ENCODE measurements around the gene SPTBN2.
"Not testable (repeated sequence)": the region's sequence is repeated elsewhere in the genome, so short reads cannot be mapped to it uniquely, and the experiment has no call there.

The SPTBN2 gene

DNA sequence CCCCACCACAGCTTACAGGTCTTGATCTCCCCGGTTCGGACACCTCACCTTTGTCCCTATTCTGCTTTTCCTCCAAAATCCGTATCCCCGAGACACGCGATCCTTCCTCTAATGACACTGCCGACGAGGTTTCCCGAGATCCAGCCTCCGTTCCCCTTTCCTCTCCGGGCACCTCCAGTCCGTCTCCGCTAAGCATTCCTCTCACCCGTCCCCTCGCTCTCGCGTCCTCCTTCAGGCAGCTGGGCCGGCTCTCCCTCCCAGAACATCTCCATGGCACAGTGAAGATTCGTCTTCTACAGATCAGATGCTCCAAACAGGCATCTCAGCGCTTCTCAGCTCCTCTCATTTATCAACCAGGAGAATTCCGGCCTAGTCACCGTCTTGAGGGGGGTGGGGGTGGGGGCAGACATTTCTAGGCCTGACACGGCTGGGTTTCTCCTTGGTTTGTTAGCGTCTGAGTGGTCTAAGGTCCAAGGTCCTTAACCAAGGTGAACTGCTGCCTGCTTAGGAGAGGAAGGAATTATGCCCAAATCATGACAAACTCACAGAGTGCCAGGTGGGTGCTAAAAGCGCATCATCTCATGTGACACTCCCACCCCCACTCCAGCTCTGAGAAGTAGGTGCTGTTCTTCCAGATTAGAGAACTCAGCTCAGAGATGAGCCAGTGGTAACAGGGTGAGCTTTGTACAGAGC is at the start of gene SPTBN2:
SPTBN2 (minus strand) TSS at position 524 of the 693 bp plus-strand sequence. CDS start 7,976 bp downstream, outside the sequence.
- DNase-seq = no peak

DNA sequence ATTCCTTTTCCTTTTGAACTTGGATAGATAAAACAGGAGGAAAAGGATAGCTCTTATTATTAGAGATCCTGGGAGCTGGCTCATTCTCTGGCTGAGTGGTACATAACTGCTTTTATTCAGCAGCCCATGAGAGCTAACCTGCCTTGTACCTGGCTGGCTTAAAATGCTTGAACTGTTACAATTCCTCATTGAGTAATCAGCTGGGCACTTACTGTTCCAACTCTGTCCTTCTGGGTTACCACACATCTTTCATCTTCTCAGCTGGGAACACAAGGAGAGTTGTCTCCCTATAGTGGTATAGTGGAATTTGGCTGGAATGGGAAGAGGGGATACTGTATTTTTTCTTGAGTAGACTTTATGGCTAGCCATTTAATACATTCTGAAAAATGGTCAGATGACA is 39.8 kb upstream of the SPTBN2 start:
- no peak for DNase-seq

DNA sequence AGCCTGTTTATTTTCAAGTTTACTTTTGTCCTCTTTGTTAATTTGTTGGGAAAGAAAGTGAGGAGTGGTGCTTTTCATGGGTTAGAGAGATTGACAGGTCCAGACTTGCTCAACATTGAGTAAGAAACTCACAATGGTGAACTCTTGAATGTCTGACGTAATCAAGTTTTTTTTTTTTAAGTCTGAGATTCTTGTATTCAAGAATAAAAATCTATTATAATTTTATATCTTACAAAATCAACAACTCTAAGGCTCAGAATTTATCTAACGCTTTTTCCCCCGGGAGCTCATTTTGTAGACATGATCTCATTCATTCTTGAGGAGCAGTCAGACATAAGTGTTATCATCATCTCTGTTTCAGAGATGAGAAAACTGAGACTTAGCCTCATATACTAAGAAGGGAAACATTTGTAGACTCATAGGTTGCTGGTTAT is 39.1 kb upstream of the SPTBN2 start:
- DNase-seq = peak; percentile 16 to 18

DNA sequence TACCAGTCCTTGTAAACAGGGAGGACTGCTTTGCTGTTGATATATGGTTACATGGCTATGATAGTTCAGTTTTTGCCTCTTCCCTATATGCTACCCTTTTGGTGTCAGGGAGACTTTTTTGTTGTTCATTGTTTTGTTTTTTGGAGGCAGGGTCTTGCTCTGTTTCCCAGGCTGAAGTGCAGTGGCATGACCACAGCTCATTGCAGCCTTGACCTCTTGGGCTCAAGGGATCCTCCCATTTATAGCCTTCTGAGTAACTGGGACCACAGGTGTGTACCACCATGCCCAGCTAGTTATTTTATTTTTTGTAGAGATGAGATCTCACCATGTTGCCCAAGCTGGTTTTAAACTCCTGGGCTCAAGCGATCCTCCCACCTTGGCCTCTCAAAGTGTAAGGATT is 38.6 kb upstream of the SPTBN2 start:
- no peak for DNase-seq

DNA sequence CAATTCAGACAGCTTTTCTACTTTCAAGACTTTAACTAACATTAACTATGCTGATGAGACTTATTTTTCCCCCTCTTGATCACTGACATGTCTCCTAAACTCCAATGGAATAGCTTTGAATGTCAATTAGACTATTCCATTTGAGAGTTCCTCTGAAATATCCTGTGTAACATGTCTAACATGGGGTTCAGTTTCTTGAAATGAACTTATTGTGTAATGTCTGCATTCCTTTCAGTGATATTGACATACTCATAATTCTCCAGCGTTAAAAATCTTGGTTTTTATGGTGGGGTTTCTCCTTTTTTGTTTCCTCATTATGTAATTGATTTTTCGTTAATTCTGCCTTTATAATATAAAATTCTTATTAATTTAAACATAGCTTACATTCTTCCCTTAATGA is 37.7 kb upstream of the SPTBN2 start:
- no peak for DNase-seq

DNA sequence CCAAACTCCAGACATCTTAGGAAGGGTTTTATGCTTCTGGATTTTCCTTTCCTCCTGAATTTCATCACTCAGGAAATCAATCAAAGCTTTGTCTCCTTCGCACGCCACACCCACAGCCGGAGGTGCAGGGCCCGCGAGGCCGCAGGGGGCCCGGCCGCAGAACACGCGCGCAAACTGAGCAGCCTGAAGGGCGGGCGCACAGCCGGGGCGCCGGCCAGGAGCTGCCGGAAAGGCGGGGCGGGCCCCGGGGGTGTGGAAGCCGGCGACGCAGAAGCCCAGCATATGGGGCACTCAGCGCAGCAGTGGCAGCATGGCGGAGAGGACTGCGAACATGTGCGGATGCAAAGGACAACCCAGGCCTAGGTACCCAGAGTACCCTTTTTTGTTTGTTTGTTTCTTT is 33.1 kb upstream of the SPTBN2 start:
- DNase-seq = no peak

DNA sequence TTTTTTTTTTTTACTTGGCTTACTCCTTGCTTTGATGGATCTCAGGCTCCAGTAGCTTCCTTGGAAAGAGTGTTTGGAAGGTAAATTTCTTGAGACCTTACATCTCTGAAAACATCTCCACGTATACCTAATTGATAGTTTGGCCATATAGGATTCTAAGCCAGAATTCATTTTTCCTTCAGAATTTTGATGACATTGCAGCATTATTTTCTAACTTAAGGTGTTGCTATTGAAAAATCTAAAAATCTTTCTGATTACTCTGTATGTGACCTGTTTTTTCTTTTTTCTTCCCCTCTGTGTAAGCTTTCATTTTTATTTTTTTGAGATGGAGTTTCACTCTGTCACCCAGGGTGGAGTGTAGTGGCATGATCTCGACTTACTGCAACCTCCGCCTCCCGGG is 23.1 kb upstream of the SPTBN2 start:
- DNase-seq = no peak

DNA sequence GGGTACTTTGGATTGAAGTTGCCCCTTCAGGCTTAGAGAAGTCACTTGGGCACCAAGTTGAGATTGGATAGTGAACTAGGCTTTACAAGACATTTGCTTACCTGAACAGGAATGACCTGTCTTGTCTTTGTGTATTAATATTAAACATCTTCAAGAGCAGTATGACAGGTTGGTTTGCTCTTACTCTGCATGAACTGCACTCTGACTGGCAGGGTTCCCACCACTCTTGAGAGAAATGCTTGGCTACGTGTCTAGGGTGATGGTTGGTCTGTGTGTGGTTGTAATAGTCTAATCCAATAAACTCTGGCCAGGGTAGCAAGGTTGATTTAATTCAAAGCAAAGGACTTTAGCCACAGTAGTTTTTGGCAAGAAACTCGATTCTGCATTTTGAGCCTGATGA is 20.1 kb upstream of the SPTBN2 start:
- DNase-seq = no peak

DNA sequence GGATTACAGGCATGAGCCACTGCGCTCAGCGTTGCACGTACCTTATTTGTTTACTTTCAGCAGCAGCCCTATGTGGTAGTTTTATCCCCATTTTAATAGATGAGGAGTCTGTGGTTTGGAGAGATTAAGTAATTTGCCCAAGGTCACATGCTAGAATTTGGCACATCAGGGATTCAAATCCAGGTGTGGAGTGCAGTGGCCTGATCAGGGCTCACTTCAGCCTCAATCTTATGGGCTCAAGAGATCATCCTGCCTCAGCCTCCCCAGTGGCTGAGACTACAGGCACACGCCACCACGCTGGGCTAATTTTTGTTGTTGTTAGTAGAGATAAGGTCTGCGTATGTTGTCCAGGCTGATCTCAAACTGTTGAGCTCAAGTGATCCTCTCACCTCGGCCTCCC is 18.5 kb upstream of the SPTBN2 start:
- no peak for DNase-seq

DNA sequence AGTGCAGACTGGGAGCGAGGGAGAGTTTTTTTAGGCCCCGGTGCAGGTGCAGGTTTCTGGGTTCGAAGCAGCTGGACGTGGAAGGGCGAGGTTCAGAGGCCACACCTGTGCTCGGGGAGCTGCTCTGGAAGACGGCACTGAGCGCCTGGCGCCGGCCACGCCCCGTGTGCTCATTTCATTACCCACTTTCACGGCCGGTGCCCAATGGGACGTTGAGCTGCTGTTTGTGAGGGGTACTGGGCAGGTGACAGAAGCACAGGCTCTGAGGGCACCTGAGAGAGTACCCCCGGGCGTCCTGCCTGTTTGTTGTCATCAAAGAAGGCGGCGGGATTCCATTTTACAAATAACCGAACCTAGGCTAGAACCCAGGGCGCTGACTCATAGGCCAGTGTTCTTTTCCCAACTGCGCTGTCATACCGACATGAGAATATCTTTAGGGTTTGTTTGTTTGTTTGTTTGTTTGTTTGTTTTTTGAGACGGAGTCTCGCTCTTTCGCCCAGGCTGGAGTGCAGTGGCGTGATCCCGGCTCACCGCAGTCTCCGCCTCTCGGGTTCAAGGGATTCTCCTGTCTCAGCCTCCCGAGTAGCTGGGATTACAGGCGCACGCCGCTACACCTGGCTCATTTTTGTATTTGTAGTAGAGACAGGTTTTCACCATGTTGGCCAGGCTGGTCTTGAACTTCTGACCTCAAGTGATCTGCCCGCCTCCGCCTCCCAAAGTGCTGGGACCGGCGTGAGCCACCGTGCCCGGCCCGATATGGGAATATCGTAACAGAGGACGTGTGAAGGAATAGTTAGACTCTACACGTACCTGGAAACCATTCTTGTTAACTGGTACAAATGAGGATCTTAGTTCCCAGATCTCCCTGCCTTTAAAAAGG is 16.6 kb upstream of the SPTBN2 start:
- no peak for DNase-seq

DNA sequence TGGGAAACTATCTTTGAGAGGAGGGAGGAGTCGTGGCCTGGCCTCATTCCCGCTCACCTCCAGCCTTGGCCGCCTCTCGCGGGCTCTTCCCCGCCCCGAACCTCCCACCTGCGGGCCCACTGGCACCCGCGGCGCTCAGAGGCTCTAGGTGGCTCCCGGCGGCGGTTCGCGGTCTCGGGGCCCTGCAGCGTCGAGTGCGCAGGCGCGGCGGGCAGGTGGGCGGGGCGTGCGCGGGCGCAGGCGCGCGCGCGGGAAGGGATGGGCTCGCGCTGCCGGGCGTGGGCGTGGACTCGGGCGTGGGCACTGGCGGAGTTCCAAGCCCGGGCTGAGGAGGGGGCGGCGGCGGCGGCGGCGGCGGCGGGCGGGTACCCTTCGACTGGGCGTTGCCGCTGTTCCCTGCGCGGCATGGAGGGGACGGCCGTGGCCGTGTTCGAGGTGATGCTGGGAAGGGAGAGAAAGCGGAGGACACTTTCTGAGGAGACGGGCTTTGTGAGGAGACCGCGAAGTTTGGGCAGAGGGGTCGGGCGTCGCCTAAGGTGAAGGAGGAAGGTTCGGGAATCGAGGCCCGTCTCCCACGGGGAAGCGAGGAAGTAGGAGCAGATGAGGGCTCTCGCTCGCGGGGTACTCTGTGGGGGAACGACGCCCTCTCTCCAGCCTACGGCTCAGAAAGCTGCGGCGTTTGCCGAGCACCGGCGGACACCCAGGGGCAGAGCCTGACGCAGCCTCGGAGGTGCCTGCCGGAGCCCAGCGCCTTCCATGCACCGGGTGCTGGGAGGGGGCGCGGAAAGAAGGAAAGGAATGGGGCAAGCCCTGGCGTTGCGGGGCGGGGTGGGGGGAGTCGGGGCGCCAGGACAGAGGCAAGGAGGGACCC is 15.7 kb upstream of the SPTBN2 start:
- peak; percentile 37 to 58 for DNase-seq

DNA sequence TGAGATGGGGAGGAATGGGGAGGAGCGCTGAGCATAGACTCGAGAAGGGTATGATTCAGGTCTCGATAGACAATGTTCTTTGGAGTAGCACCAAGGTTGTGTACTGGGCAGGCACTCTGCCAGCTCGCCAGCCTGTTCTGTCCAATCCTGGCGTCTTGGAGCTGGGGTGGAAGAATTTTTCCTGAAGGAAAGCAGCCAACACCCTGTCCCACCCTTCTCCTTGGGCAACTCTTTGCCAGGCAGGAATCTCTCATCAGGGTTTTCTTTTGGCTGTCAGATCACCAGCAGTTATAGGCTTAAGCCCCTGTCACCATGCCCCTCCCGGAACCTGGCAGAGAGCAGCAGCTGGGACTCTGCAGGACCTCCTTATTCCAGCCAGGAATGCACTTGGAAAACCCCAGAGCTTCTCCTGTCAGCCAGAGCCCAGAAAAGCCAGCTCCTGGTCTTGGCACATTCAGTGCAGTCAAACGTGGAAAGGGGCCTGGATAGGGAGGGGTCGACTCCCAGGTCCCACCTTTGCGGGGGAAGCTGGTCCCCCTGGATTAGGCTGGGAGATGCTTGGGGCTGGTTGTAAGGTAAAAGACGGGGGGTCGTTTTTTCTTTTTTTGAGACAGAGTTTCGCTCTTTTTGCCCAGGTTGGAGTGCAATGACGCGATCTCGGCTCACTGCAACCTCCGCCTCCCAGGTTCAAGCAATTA is 14.4 kb upstream of the SPTBN2 start:
- DNase-seq = no peak

DNA sequence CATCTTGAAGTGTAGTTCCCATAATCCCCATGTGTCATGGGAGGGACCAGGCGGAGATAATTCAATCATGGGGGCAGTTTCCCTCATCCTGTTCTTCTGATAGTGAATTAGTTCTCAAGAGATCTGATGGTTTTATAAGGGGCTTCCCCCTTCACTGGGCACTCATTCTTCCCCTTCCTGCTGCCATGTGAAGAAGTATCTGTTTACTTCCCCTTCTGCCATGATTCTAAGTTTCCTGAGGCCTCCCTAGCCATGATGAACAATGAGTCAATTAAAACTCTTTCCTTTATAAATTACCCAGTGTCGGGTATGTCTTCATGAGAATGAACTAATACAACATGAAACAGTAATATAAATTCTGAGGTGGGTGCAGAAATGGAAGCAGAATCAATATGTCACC is 12.1 kb upstream of the SPTBN2 start:
- DNase-seq = peak in 1 of 2 experiments; percentile 8

DNA sequence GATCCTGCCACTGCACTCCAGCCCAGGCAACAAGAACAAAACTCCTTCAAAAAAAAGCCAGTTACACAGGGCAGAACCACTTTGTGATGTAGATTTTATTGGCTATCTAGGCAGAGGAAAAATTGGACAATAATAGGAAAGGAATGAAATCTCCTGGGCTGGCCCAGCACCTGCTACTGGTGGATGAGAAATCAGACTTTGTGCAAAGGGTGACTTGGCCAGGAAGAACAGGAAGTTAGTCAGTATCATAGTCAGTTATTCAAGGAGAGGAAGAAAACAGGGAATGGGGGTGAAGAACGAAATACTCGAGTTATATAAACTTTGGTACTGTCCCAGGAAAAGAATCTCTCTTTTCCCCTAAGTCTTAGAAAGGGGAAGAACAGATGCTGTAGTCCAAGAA is 11.0 kb upstream of the SPTBN2 start:
- no peak for DNase-seq

DNA sequence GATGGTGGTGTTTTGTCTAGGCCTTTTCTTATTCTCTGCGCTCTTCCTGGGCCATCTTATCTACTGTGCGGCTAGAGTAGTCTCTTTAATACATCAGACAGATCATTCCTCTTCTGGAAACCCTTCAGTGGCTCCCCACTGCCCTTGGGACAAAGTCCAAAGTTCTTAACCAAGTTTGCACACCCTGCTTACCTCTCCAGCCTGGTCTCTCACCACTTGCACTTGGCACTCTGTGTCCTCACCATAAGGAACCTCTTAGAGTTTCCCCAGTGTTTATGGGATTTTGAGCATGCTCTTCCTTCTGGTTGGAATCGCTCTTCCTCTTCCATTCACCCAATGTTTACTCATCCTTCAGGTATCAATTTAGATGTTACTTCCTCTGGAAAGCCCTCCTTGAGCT is 5.2 kb upstream of the SPTBN2 start:
- no peak for DNase-seq

DNA sequence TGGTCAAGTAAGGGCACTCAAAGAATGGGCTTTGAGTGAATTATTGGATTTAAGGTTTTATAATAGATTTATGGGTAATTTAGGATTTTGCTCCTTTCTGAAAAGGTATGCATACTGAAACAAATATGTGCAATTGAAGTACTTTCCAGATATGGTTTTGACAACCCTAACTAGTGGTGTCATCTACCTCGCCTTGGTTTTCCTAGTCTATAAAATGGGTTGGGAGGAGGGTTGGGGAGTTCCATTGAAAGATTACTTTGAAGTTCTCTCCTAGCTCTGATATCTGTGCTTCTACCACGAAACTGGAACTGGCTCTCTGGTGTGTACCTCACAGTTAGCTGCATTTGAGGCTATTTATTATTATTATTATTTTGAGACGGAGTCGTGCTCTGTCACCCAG is 431 bp upstream of the SPTBN2 start:
- DNase-seq = no peak

DNA sequence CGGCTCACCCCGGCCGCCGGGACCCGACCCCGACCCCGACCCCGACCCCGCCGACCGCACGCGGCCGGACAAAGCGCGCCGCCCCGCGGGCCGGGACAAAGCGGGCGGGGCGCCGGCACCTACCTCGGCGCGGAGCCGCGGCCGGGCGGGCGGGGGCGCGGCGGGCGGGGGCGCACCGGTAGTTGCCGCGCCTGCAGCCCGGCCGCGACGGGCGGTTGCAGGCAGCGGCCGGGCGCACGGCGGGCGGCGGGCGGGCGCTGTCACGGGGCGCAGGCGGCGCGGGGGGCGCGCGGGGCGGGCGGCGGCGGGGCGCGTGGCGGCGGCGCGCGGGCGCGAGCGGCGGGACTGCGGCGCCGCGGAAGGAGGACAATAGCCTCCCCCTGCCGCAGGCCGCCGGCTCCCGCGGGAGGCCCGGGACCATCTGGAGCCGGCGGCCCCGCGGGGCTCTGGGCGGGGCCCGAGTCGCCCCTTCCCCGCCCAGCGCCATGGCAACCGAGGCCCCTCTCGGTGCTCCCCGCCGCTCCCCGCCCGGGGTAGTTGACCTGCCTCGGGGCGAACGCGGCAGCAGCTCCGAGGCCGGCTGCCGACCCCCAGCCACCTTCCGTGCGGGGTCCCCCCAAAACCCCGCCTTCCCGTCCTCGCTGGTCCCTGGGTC is 851 bp downstream of the SPTBN2 start:
- DNase-seq = no peak

DNA sequence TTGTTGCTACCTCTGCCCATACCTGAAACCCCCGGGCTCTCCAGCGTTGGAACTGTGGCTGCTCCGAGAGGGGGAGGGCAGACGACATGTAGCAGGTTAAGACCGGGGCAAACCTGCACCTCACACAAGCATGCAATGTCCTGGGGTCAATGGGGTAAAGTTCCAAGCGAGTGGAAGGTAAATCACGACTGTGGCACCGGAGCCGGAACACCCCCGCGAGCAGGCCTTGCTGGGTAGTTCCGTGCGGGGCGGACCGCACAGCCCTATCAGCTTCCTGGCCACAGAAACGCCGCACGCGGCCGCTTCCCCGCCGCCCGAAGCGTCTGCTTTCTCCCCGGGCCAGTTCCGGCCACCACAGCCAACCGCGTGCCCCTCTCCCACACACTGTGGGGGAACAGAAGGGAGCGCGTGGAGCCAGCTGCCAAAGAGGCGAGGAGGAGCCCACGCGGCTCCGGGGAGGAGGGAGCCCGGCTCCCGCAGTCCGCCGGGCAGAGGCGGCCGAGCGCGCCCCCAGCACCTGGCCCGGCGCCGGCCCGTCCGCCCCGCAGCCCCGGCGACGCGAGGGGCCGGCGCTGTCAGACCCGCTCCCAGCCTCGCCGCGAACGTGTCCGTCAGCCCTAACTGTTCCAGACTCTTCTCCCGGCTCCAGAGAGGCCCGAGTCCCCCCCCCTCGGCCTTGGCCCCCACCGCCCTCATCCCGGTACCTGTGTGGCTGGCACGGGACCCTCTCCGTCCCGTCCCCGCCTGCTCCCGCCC is 1.6 kb downstream of the SPTBN2 start:
- no peak for DNase-seq

DNA sequence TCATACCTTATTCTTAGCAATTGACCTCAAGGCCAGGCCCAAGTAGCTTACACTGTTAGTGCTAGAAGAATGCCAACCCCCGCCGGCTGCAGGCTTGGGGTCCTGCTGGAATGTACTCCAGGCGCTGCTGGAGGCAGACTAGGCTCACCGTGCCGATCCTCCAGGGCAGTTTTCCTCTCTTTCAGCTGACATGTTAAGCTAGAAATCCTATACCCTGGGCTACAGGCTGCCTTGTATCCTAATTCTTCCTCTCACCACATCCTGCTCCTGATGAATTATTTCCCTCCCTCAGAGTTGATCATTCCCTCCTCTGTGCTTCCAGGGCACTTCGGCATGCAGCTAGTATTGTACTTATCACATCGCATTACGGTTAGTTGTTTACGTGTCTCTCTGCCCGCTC is 3.4 kb downstream of the SPTBN2 start:
- DNase-seq = no peak

DNA sequence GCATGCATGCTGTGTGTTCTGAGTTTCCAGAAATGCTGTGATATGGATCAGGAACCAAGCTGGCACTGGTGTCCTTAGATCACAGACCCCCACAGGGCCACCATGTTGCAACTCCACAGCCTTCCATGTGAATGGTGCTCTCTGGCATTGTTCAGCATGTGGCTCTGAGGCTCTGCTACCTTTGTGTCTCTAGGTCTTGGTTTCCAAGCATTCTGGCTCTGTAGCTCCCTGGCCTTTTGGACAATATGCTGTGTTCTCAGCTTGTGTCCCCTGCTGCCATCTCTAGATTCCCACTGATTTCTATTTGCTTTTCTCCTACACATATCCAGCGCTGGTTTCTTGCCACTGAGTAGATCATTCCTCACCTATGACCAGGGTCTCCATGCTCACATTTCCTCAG is 3.9 kb downstream of the SPTBN2 start:
- no peak for DNase-seq

DNA sequence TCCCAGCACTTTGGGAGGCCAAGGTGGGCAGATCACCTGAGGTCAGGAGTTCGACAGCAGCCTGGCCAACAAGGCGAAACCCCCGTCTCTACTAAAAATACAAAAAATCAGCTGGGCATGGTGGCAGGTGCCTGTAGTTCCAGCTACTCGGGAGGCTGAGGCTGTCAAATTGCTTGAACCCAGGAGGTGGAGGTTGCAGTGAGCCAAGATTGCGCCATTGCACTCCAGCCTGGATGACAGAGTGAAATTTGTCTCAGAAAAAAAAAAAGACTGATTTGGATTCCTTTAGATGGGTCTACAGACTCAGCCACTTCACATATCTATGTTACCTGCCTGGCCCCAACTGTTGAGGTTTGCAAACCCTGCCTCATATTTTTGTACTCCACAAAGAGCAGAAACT is 4.8 kb downstream of the SPTBN2 start:
- not testable (repeated sequence) for DNase-seq
